K562 (cell line): ENCODE measurements around the gene ZFP2. TPM values are rescaled to one million over a fixed set of nuclear protein-coding genes. Genes with fewer than 3 reads are reported as not detected.

Experiments used
- E2F8 ChIP-seq: fragments of 450-650 bp; IDR thresholded peaks from 2 replicates; pipeline ENCODE4 v1.7.1; 2018; ENCODE audit warnings: mild to moderate bottlenecking, low read depth; ENCODE audit not compliant: partially characterized antibody
- ERF ChIP-seq: fragments of 450-650 bp; formaldehyde crosslinking; IDR thresholded peaks from 2 replicates; pipeline ENCODE4 v1.4.0; 2020; ENCODE audit warnings: mild to moderate bottlenecking, mixed read lengths
- ESRRA ChIP-seq: fragments of 450-650 bp; IDR thresholded peaks from 2 replicates; pipeline ENCODE4 v1.6.1; 2014; ENCODE audit warnings: low read depth, mild to moderate bottlenecking, moderate library complexity, borderline replicate concordance
- FIP1L1 ChIP-seq: fragments of 200-400 bp; formaldehyde crosslinking; IDR thresholded peaks from 2 replicates; pipeline ENCODE4 v1.6.1; 2018; ENCODE audit warnings: mild to moderate bottlenecking, low read depth, low read length; ENCODE audit not compliant: poor library complexity, severe bottlenecking
- FOXM1 ChIP-seq, 2 experiments: fragments of 450-650 bp in 1 of 2; sonication (generic) in 1 of 2; formaldehyde crosslinking in 1 of 2; IDR thresholded peaks; 2 replicates each; pipeline versions ENCODE4 v1.6.1 to v1.9.0; 2017 to 2022; ENCODE audit warnings: low read depth in 2 of 2, mild to moderate bottlenecking in 2 of 2, missing genetic modification reagents in 1 of 2, moderate library complexity in 1 of 2
- HIVEP1 ChIP-seq: fragments of 250-450 bp; sonication (Bioruptor Pico); IDR thresholded peaks from 2 replicates; pipeline ENCODE4 v1.4.0; 2020; ENCODE audit warnings: mild to moderate bottlenecking
- HSF4 ChIP-seq: fragments of 250-450 bp; sonication (Bioruptor Pico); IDR thresholded peaks from 2 replicates; pipeline ENCODE4 v2.1.2; 2022; ENCODE audit warnings: mild to moderate bottlenecking, moderate library complexity, borderline replicate concordance
- NBN ChIP-seq: fragments of 450-650 bp; IDR thresholded peaks from 2 replicates; pipeline ENCODE4 v1.6.1; 2016; ENCODE audit warnings: low read depth, mild to moderate bottlenecking
- POLR2B ChIP-seq: fragments of 450-650 bp; IDR thresholded peaks from 2 replicates; pipeline ENCODE4 v1.6.1; 2018; ENCODE audit warnings: low read depth; ENCODE audit not compliant: partially characterized antibody
- RBM25 ChIP-seq: fragments of 200-400 bp; formaldehyde crosslinking; IDR thresholded peaks from 2 replicates; pipeline ENCODE4 v1.6.1; 2018; ENCODE audit warnings: low read length, low read depth, moderate library complexity; ENCODE audit not compliant: severe bottlenecking
- RFX1 ChIP-seq: fragments of 450-650 bp; IDR thresholded peaks from 2 replicates; pipeline ENCODE4 v1.6.1; 2016; ENCODE audit warnings: mild to moderate bottlenecking, moderate library complexity
- SMARCC2 ChIP-seq: fragments of 450-650 bp; IDR thresholded peaks from 2 replicates; pipeline ENCODE4 v1.6.1; 2017; ENCODE audit warnings: antibody characterized with exemption, moderate library complexity, mild to moderate bottlenecking, low read depth
- SRSF3 ChIP-seq: fragments of 200-400 bp; formaldehyde crosslinking; IDR thresholded peaks from 2 replicates; pipeline ENCODE4 v1.6.1; 2016; ENCODE audit warnings: mild to moderate bottlenecking, low read length, moderate library complexity; ENCODE audit not compliant: insufficient read depth
- TAL1 ChIP-seq: fragments of 450-650 bp; IDR thresholded peaks from 2 replicates; pipeline ENCODE4 v1.6.1; 2016; ENCODE audit warnings: mild to moderate bottlenecking
- TFE3 ChIP-seq: fragments of 450-650 bp; formaldehyde crosslinking; IDR thresholded peaks from 2 replicates; pipeline ENCODE4 v1.4.0; 2020; ENCODE audit warnings: mild to moderate bottlenecking, mixed read lengths
- TSC22D4 ChIP-seq: fragments of 450-650 bp; IDR thresholded peaks from 2 replicates; pipeline ENCODE4 v1.6.1; 2016; ENCODE audit warnings: missing genetic modification characterization, missing biosample characterization, control low read depth
- ZBTB2 ChIP-seq: fragments of 450-650 bp; IDR thresholded peaks from 2 replicates; pipeline ENCODE4 v1.6.1; 2016; ENCODE audit warnings: antibody characterized with exemption
- ZFPM2 ChIP-seq: fragments of 250-450 bp; sonication (Bioruptor Pico); IDR thresholded peaks from 2 replicates; pipeline ENCODE4 v1.5.1; 2022; ENCODE audit warnings: mild to moderate bottlenecking
- ZNF347 ChIP-seq: fragments of 450-650 bp; formaldehyde crosslinking; IDR thresholded peaks from 2 replicates; pipeline ENCODE4 v1.4.0; 2020; ENCODE audit warnings: low read depth, mild to moderate bottlenecking, moderate library complexity
- ZNF75A ChIP-seq: fragments of 450-650 bp; formaldehyde crosslinking; IDR thresholded peaks from 2 replicates; pipeline ENCODE4 v1.4.0; 2020; ENCODE audit warnings: mild to moderate bottlenecking
- ZNF830 ChIP-seq: fragments of 250-450 bp; sonication (Bioruptor Pico); IDR thresholded peaks from 2 replicates; pipeline ENCODE4 v1.5.0; 2021; ENCODE audit warnings: mild to moderate bottlenecking
- polyA plus RNA-seq, 8 experiments: library from polyadenylated mRNA; depleted of rRNA in 4 of 8; stranded (reverse) in 5 of 8; unstranded in 3 of 8; fragments of >200 nt; fragmentation: Nextera tagmentation in 2 of 8; fragmentation: Illumina TruSeq in 1 of 8; extraction: Ambion mirVana in 2 of 8; extraction: Trizol in 1 of 8; gene quantifications; 2 replicates each; pipeline versions ENCODE4 v1.2.1 to v1.2.3, GENCODE V29; 2011 to 2014; ENCODE audit warnings: inconsistent platforms in 1 of 8, missing spikeins in 1 of 8
- total RNA-seq, 7 experiments: library from RNA; depleted of rRNA in 6 of 7; stranded (reverse); fragments of >200 nt in 6 of 7; fragmentation: Illumina TruSeq in 2 of 7; extraction: Trizol in 2 of 7; gene quantifications; 2 replicates each; pipeline versions ENCODE4 v1.2.1 to v1.2.3, GENCODE V29; 2011 to 2021; ENCODE audit warnings: low replicate concordance in 1 of 7

ZFP2 gene
- total and polyA plus RNA-seq, 9 of the 15 experiments (the other 6 are each of a cell fraction or from before 2014, with no cell fraction given): 0.07 to 0.13 TPM; not detected in 7

- TF ChIP-seq SRSF3: no peak
- no peak for TF ChIP-seq ZBTB2
- TF ChIP-seq TFE3: peak; percentile 68
- TF ChIP-seq ZNF830 (CRISPR knock-in tag): no peak
- TF ChIP-seq ESRRA: no peak
- TF ChIP-seq E2F8: no peak
- no peak for TF ChIP-seq POLR2B
- TF ChIP-seq ZNF347 (CRISPR knock-in tag): no peak
- no peak for TF ChIP-seq HSF4 (CRISPR knock-in tag)
- no peak for TF ChIP-seq SMARCC2
- no peak for TF ChIP-seq ERF (CRISPR knock-in tag)
- TF ChIP-seq TAL1: no peak
- peak; percentile 79 for TF ChIP-seq FIP1L1
- TF ChIP-seq ZNF75A (CRISPR knock-in tag): no peak
- TF ChIP-seq ZFPM2 (CRISPR knock-in tag): no peak
- no peak for TF ChIP-seq HIVEP1 (CRISPR knock-in tag)
- TF ChIP-seq FOXM1 (IDR thresholded peaks at IDR 0.05; ENCODE audit: low read depth): no peak
- TF ChIP-seq FOXM1 (CRISPR knock-in tag; IDR thresholded peaks at IDR 0.05; ENCODE audit: low read depth): 0 out of 2 replicates have a peak, but pooled peaks have one; percentile 64
- no peak for TF ChIP-seq RFX1
- peak; percentile 25 for TF ChIP-seq RBM25
- TF ChIP-seq NBN: no peak
- TF ChIP-seq TSC22D4 (tag): no peak
Observed at GRCh38 chr5:178859625-178860521, 35.8 kb upstream of the ZFP2 start, which contains the start of gene ZNF354B (continued).
